H9 (cell line): ENCODE measurements around the gene TOX4. TPM values are rescaled to one million over a fixed set of nuclear protein-coding genes. Genes with fewer than 3 reads are reported as not detected.

ENCODE experiments used
- DNase-seq: peaks from one replicate; pipeline ENCODE4 v3.0.0-alpha.2; 2017
- H2AFZ ChIP-seq: one replicate; pipeline ENCODE4 v1.6.1; 2013; ENCODE audit warnings: mild to moderate bottlenecking, low read length, control low read depth, moderate library complexity
- H2AK5ac ChIP-seq: 2 replicates; pipeline ENCODE4 v1.6.1; 2013; ENCODE audit warnings: low read length, control low read depth, mixed read lengths; ENCODE audit not compliant: insufficient read length
- H2BK120ac ChIP-seq: one replicate; pipeline ENCODE4 v1.6.1; 2013; ENCODE audit warnings: low read depth, mild to moderate bottlenecking, low read length, control low read depth, inconsistent platforms; ENCODE audit not compliant: poor library complexity, severe bottlenecking
- H2BK12ac ChIP-seq: 2 replicates; pipeline ENCODE4 v1.6.1; 2013; ENCODE audit warnings: low read length, control low read depth, mixed read lengths, low read depth; ENCODE audit not compliant: insufficient read length
- H2BK15ac ChIP-seq: 2 replicates; pipeline ENCODE4 v1.6.1; 2013; ENCODE audit warnings: low read depth, low read length, control low read depth
- H2BK20ac ChIP-seq: one replicate; pipeline ENCODE4 v1.6.1; 2013; ENCODE audit warnings: low read depth, mild to moderate bottlenecking, low read length, control low read depth, inconsistent platforms; ENCODE audit not compliant: poor library complexity, severe bottlenecking
- H2BK5ac ChIP-seq: 2 replicates; pipeline ENCODE4 v1.6.1; 2013; ENCODE audit warnings: low read length, control low read depth, mixed read lengths; ENCODE audit not compliant: insufficient read length
- H3K14ac ChIP-seq: 2 replicates; pipeline ENCODE4 v1.6.1; 2013; ENCODE audit warnings: low read length, control low read depth; ENCODE audit not compliant: insufficient read depth
- H3K18ac ChIP-seq: 2 replicates; pipeline ENCODE4 v1.6.1; 2013; ENCODE audit warnings: low read depth, mild to moderate bottlenecking, mixed read lengths, low read length, control low read depth; ENCODE audit not compliant: insufficient read length
- H3K23ac ChIP-seq: 2 replicates; pipeline ENCODE4 v1.6.1; 2013; ENCODE audit warnings: low read length, control low read depth, mixed read lengths, low read depth; ENCODE audit not compliant: insufficient read length
- H3K23me2 ChIP-seq: 2 replicates; pipeline ENCODE4 v1.6.1; 2013; ENCODE audit warnings: low read depth, mild to moderate bottlenecking, mixed read lengths, low read length, control low read depth; ENCODE audit not compliant: insufficient read length, poor library complexity, severe bottlenecking
- H3K27ac ChIP-seq: 2 replicates; pipeline ENCODE4 v1.5.1; 2013; ENCODE audit warnings: low read length, control low read depth, mixed read lengths, low read depth; ENCODE audit not compliant: insufficient read length
- H3K27me3 ChIP-seq: 2 replicates; pipeline ENCODE4 v1.6.1; 2013; ENCODE audit warnings: low read length, control low read depth, inconsistent platforms; ENCODE audit not compliant: insufficient read depth
- H3K4ac ChIP-seq: 2 replicates; pipeline ENCODE4 v1.6.1; 2013; ENCODE audit warnings: low read depth, mild to moderate bottlenecking, control low read depth, inconsistent platforms, low read length, moderate library complexity
- H3K4me1 ChIP-seq: 2 replicates; pipeline ENCODE4 v1.6.1; 2013; ENCODE audit warnings: low read length, control low read depth, inconsistent platforms; ENCODE audit not compliant: insufficient read depth
- H3K4me2 ChIP-seq: 2 replicates; pipeline ENCODE4 v1.6.1; 2013; ENCODE audit warnings: low read length, control low read depth, mixed read lengths; ENCODE audit not compliant: insufficient read length, insufficient read depth
- H3K56ac ChIP-seq: 2 replicates; pipeline ENCODE4 v1.6.1; 2013; ENCODE audit warnings: low read depth, mild to moderate bottlenecking, mixed read lengths, low read length, control low read depth; ENCODE audit not compliant: insufficient read length
- H3K79me1 ChIP-seq: 2 replicates; pipeline ENCODE4 v1.6.1; 2013; ENCODE audit warnings: low read depth, mild to moderate bottlenecking, moderate library complexity, low read length, control low read depth, inconsistent platforms; ENCODE audit not compliant: insufficient read depth, poor library complexity, severe bottlenecking
- H3K79me2 ChIP-seq: 2 replicates; pipeline ENCODE4 v1.6.1; 2013; ENCODE audit warnings: low read length, control low read depth, inconsistent platforms; ENCODE audit not compliant: insufficient read depth
- H3K9ac ChIP-seq: 2 replicates; pipeline ENCODE4 v1.6.1; 2013; ENCODE audit warnings: low read length, control low read depth, mixed read lengths; ENCODE audit not compliant: insufficient read length; ENCODE audit errors: extremely low read depth
- H3K9me3 ChIP-seq: one replicate; pipeline ENCODE4 v1.6.1; 2013; ENCODE audit warnings: low read depth, low read length, inconsistent platforms; ENCODE audit not compliant: control insufficient read depth
- H3T11ph ChIP-seq: one replicate; pipeline ENCODE4 v1.6.1; 2013; ENCODE audit warnings: mild to moderate bottlenecking, low read length, control low read depth, inconsistent platforms
- H4K20me1 ChIP-seq: one replicate; pipeline ENCODE4 v1.6.1; 2013; ENCODE audit not compliant: control insufficient read depth, insufficient read length, insufficient read depth
- H4K5ac ChIP-seq: 2 replicates; pipeline ENCODE4 v1.6.1; 2013; ENCODE audit warnings: low read depth, mild to moderate bottlenecking, mixed read lengths, low read length, control low read depth; ENCODE audit not compliant: insufficient read length
- H4K8ac ChIP-seq: replicated peaks from 2 replicates; pipeline ENCODE4 v1.6.1; 2013; ENCODE audit warnings: low read length, control low read depth, mixed read lengths, low read depth; ENCODE audit not compliant: insufficient read length
- H4K91ac ChIP-seq: 2 replicates; pipeline ENCODE4 v1.6.1; 2013; ENCODE audit warnings: low read depth, mild to moderate bottlenecking, moderate library complexity, mixed read lengths, low read length, control low read depth; ENCODE audit not compliant: insufficient read length
- H3K27ac Mint-ChIP-seq, 3 experiments: 2 replicates in 2 of 3; 3 replicates in 1 of 3; pipeline ENCODE4 v1.8.0; 2020 to 2021; ENCODE audit warnings: mixed read lengths in 3 of 3, mild to moderate bottlenecking in 1 of 3, moderate library complexity in 1 of 3
- H3K27me3 Mint-ChIP-seq: 2 replicates; pipeline ENCODE4 v1.8.0; 2021; ENCODE audit warnings: low read depth, mild to moderate bottlenecking, moderate library complexity, mixed read lengths
- H3K36me3 Mint-ChIP-seq, 3 experiments: 2 replicates in 2 of 3; 3 replicates in 1 of 3; pipeline ENCODE4 v1.8.0; 2020 to 2021; ENCODE audit warnings: low read depth in 3 of 3, mixed read lengths in 3 of 3; ENCODE audit not compliant: insufficient read depth in 1 of 3
- H3K4me1 Mint-ChIP-seq, 2 experiments: 2 replicates each; pipeline ENCODE4 v1.8.0; 2020; ENCODE audit warnings: mixed read lengths in 2 of 2
- H3K4me3 Mint-ChIP-seq, 2 experiments: 2 replicates in 1 of 2; 3 replicates in 1 of 2; pipeline ENCODE4 v1.8.0; 2020 to 2021; ENCODE audit warnings: mild to moderate bottlenecking in 2 of 2, mixed read lengths in 2 of 2, moderate library complexity in 1 of 2
- H3K9me3 Mint-ChIP-seq, 2 experiments: 2 replicates in 1 of 2; 3 replicates in 1 of 2; pipeline ENCODE4 v1.8.0; 2020; ENCODE audit warnings: mild to moderate bottlenecking in 2 of 2, mixed read lengths in 2 of 2, moderate library complexity in 1 of 2
- WGBS: extraction: QIAGEN DNeasy Blood & Tissue Kit; methylation state at CpG from one replicate; pipeline ENCODE4 v1.1.7; 2013; ENCODE audit warnings: missing lambda C conversion rate, low lambda C conversion rate, mixed read lengths; ENCODE audit not compliant: insufficient read length; ENCODE audit errors: extremely low coverage; 5-methylcytosine and 5-hydroxymethylcytosine counted together
- total RNA-seq: library from RNA; stranded (reverse); gene quantifications from 2 replicates; pipeline ENCODE4 v1.2.1, GENCODE V29; 2021
- TF ChIP-seq, protein P1 (sequence below): fragments of 200-600 bp; sonication (generic); conservative IDR thresholded peaks from 3 replicates; pipeline ENCODE4 v1.8.0; 2021; ENCODE audit warnings: antibody characterized with exemption, mild to moderate bottlenecking

TOX4 gene
- total RNA-seq, 1 experiment from 2014 or later: 64.7 TPM

GRCh38 chr14:21475767-21476522 lies 1.1 kb upstream of the TOX4 start:
- Histone ChIP-seq H3K9me3 (no peaks in the 10 kb centered on the region), H2BK120ac (no peak overlapping the region), H2AK5ac (no peak overlapping the region), H3K79me1 (peaks cover 5% of the 10 kb centered on the region), H4K91ac (no peak overlapping the region), H2AFZ (peak overlapping the region; percentile 89), H2BK15ac (no peak overlapping the region), H3K4ac (no peak overlapping the region), H3K14ac (no peak overlapping the region), H4K5ac (no peak overlapping the region), H3K79me2 (peaks cover 1% of the 10 kb centered on the region; the same call in 1 of the 2 replicates), H3K18ac (no peak overlapping the region), H3K4me1 (no peaks in the 10 kb centered on the region), H4K20me1 (no peaks in the 10 kb centered on the region), H2BK20ac (no peak overlapping the region), H3K23me2 (peaks cover 7% of the 10 kb centered on the region), H3K56ac (no peak overlapping the region), H3T11ph (no peak overlapping the region), H2BK12ac (no peak overlapping the region), H3K27me3 (no peaks in the 10 kb centered on the region), H3K9ac (peak overlapping the region; percentile 93), H3K23ac (no peak overlapping the region), H2BK5ac (peak overlapping the region; percentile 12), H3K4me2 (peak overlapping the region; percentile 93), H3K27ac (peak overlapping the region; percentile 69), H4K8ac (no peak overlapping the region)
- Mint-ChIP-seq H3K4me1 (peaks cover 8 to 13% of the 10 kb centered on the region in 2 experiments), H3K9me3 (no peaks in the 10 kb centered on the region; a peak in 1 of 5 replicates), H3K27ac (peak overlapping the region; percentile 94 to 99 (median 97)), H3K36me3 (peaks cover 21 to 39% (median 33%) of the 10 kb centered on the region in 3 experiments; a peak in 6 of 7 replicates), H3K27me3 (no peaks in the 10 kb centered on the region), H3K4me3 (peak overlapping the region; percentile 98 to 100)
- TF ChIP-seq, protein P1, sequence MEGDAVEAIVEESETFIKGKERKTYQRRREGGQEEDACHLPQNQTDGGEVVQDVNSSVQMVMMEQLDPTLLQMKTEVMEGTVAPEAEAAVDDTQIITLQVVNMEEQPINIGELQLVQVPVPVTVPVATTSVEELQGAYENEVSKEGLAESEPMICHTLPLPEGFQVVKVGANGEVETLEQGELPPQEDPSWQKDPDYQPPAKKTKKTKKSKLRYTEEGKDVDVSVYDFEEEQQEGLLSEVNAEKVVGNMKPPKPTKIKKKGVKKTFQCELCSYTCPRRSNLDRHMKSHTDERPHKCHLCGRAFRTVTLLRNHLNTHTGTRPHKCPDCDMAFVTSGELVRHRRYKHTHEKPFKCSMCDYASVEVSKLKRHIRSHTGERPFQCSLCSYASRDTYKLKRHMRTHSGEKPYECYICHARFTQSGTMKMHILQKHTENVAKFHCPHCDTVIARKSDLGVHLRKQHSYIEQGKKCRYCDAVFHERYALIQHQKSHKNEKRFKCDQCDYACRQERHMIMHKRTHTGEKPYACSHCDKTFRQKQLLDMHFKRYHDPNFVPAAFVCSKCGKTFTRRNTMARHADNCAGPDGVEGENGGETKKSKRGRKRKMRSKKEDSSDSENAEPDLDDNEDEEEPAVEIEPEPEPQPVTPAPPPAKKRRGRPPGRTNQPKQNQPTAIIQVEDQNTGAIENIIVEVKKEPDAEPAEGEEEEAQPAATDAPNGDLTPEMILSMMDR: no peak
- WGBS: 100% methylated on average over 1 of the region's 10 CpGs
- no peak for DNase-seq
